ENCODE results near the gene TPM2. TPM values are rescaled to one million over a fixed set of nuclear protein-coding genes. Genes with fewer than 3 reads are reported as not detected.

Gene TPM2
- total RNA-seq, 1 experiment from 2014 or later, result 544 TPM

DNA sequence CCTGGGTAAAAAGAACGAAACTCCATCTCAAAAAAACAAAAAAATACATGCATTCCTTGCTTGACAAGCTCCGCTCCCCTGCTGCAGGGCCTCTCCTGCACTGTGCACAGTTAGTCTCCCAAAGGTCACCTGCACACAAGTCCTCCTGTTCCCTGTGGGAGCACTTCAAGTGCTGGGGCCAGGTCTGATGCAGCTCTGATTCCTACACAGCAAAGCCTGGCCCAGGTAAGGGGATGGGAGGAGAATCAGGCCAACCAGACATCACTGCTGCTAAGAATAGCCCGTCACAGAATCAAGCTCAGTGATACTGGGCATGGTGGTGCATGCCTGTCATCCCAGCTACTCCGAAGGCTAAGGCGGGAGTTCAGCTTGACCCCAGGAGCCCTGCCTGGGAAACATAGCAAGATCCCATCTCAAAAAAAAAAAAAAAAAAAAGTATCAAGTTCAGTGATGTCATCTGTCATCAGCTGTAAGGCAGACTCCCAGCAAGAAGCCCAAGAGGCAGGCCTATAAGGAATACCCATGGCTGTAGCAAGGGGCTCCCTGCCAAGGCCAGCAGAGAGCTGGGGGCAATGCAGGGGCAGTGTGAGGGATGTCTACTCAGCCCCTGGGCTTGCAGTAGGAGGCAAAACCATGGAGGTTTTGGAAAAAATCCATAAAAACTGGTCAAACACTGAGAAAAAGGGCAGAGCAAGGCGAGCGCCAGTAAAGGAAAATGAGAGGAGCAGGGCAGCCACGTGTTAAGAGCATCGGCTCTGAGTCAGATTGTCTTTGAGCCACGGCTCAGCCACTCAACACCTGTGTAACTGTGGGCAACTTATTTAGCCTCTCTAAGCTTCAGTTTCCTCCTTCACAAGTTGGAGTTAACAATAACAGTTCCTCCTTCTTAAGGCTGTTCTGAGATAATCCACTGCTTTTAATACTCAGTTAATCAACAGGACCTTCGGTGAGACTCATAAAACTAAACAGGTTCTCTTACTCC lies 3.2 kb downstream of the TPM2 start:
- ATAC-seq, result no peak
- TF ChIP-seq TCF7L2 (IDR thresholded peaks at IDR 0.05; ENCODE audit: low read depth, low read length) (no peak), POLR2AphosphoS5 (IDR thresholded peaks at IDR 0.05; ENCODE audit: low read depth, low read length) (peak; percentile 4; the same call in 1 of the 2 replicates)
- H3K4me1 ChIP-seq (ENCODE audit: control insufficient read depth, insufficient read depth, low read length), result peaks cover 28% of the 10 kb centered on the region
- intact Hi-C loops (cut with micrococcal nuclease; ENCODE audit: unreplicated experiment) (no loop called here), in situ Hi-C loops (cut with HindIII; ENCODE audit: low pct_unique_long_range_greater_than_20kb, low sequenced_read_pairs) (no loop called here)
- H3K27ac ChIP-seq (ENCODE audit: low read length), result peak overlapping the region; percentile 44
- BruUV-seq (replicated peaks), result no TSS peak
- no peak overlapping the region; a peak in 1 of 4 replicates for H3K4me3 ChIP-seq (ENCODE audit: low read depth in 2 of 2, low read length in 2 of 2)
- H3K9me3 ChIP-seq (ENCODE audit: control insufficient read depth, insufficient read depth, low read depth, low read length), result no peaks in the 10 kb centered on the region
- H3K27me3 ChIP-seq (ENCODE audit: control insufficient read depth, insufficient read depth, low read length), result no peaks in the 10 kb centered on the region
- DNase-seq (ENCODE audit: low read depth, low spot score), result no peak
- H3K36me3 ChIP-seq (ENCODE audit: control insufficient read depth, insufficient read depth, low read length), result peaks cover 10% of the 10 kb centered on the region; the same call in 1 of the 2 replicates
- ChIA-PET CTCF (interaction anchor here (0.5 to 1.3 kb wide), 2 partner anchors 10 to 33 kb away, joined by 4 to 8 read pairs; no protein-coding TSS in a partner anchor), POLR2A (interaction anchor here (0.6 to 0.7 kb wide), 4 partner anchors 13 to 51 kb away, joined by 3 to 14 read pairs (median 12); partner anchors contain the start of gene CA9)

DNA sequence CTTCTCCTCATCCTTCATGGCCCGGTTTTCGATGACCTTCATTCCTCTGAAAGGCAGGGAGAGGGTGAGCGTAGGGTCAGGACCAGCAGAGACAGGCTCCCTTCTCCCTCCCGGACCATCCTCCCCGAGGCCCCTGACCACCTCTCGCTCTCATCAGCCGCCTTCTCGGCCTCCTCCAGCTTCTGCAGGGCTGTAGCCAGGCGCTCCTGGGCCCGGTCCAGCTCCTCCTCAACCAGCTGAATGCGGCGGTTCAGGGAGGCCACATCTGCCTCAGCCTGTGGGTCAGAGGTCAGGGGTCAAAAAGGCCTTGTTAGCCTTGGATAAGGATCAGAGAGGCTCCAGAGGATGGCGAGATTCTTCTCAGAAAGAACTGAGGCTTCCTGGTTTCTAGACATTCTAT lies 4.2 kb downstream of the TPM2 start:
- H3K4me1 ChIP-seq (ENCODE audit: control insufficient read depth, insufficient read depth, low read length), result peaks cover 33% of the 10 kb centered on the region
- intact Hi-C loops (cut with micrococcal nuclease; ENCODE audit: unreplicated experiment) (no loop called here), in situ Hi-C loops (cut with HindIII; ENCODE audit: low pct_unique_long_range_greater_than_20kb, low sequenced_read_pairs) (no loop called here)
- H3K4me3 ChIP-seq (ENCODE audit: low read depth in 2 of 2, low read length in 2 of 2), result no peak overlapping the region
- no peaks in the 10 kb centered on the region for H3K27me3 ChIP-seq (ENCODE audit: control insufficient read depth, insufficient read depth, low read length)
- ChIA-PET POLR2A (no interaction called here), CTCF (interaction anchor here (0.5 to 1.3 kb wide), 2 partner anchors 11 to 32 kb away, joined by 4 to 8 read pairs; no protein-coding TSS in a partner anchor)
- DNase-seq (ENCODE audit: low read depth, low spot score) (no peak), ATAC-seq (no peak)
- TF ChIP-seq, protein P1, sequence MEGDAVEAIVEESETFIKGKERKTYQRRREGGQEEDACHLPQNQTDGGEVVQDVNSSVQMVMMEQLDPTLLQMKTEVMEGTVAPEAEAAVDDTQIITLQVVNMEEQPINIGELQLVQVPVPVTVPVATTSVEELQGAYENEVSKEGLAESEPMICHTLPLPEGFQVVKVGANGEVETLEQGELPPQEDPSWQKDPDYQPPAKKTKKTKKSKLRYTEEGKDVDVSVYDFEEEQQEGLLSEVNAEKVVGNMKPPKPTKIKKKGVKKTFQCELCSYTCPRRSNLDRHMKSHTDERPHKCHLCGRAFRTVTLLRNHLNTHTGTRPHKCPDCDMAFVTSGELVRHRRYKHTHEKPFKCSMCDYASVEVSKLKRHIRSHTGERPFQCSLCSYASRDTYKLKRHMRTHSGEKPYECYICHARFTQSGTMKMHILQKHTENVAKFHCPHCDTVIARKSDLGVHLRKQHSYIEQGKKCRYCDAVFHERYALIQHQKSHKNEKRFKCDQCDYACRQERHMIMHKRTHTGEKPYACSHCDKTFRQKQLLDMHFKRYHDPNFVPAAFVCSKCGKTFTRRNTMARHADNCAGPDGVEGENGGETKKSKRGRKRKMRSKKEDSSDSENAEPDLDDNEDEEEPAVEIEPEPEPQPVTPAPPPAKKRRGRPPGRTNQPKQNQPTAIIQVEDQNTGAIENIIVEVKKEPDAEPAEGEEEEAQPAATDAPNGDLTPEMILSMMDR (IDR thresholded peaks at IDR 0.05), result no peak
- no peak for TF ChIP-seq SIN3A (IDR thresholded peaks at IDR 0.05; ENCODE audit: borderline replicate concordance, insufficient read depth, low read depth, low read length)
- no peak for TF ChIP-seq REST (IDR thresholded peaks at IDR 0.05; ENCODE audit: insufficient read depth in 1 of 2, low read depth in 2 of 2, low read length in 1 of 2)
- TF ChIP-seq TCF7L2 (IDR thresholded peaks at IDR 0.05; ENCODE audit: low read depth, low read length), result no peak
- TF ChIP-seq POLR2AphosphoS5 (IDR thresholded peaks at IDR 0.05; ENCODE audit: low read depth, low read length), result no peak
- H3K9me3 ChIP-seq (ENCODE audit: control insufficient read depth, insufficient read depth, low read depth, low read length), result no peaks in the 10 kb centered on the region
- H3K36me3 ChIP-seq (ENCODE audit: control insufficient read depth, insufficient read depth, low read length), result peaks cover 10% of the 10 kb centered on the region; the same call in 1 of the 2 replicates
- no peak overlapping the region for H3K27ac ChIP-seq (ENCODE audit: low read length)
- BruUV-seq (replicated peaks), result no TSS peak

Measured in Panc1 (cell line).